GM12872 (cell line): ENCODE measurements around the gene CRYL1.

ENCODE experiments used
- TF ChIP-seq, protein P1 (sequence below): IDR thresholded peaks from 3 replicates; pipeline ENCODE4 v1.5.1; 2011; ENCODE audit warnings: low read depth, mild to moderate bottlenecking, low read length, moderate library complexity; ENCODE audit not compliant: insufficient read depth

The CRYL1 gene

DNA sequence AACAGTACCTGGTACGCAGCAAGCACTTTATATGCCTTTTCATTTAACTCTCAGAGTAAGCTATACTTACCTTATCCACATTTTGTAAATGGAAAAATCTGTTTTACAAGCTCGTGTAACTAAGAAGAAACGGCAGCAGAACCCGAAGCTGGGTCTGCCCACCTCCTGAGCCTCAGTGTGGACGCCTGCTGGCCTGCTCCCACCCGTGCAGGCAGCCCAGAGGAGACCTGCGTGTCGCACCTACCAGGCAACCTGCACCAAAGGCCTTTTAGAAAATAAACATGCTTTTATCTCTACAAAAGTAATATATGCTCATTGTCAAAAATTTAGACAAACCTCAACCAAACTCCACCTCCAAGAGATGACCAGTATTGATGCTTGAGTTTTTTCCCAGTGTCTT, 62.7 kb downstream of the CRYL1 start:
- TF ChIP-seq, protein P1, sequence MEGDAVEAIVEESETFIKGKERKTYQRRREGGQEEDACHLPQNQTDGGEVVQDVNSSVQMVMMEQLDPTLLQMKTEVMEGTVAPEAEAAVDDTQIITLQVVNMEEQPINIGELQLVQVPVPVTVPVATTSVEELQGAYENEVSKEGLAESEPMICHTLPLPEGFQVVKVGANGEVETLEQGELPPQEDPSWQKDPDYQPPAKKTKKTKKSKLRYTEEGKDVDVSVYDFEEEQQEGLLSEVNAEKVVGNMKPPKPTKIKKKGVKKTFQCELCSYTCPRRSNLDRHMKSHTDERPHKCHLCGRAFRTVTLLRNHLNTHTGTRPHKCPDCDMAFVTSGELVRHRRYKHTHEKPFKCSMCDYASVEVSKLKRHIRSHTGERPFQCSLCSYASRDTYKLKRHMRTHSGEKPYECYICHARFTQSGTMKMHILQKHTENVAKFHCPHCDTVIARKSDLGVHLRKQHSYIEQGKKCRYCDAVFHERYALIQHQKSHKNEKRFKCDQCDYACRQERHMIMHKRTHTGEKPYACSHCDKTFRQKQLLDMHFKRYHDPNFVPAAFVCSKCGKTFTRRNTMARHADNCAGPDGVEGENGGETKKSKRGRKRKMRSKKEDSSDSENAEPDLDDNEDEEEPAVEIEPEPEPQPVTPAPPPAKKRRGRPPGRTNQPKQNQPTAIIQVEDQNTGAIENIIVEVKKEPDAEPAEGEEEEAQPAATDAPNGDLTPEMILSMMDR: no peak

DNA sequence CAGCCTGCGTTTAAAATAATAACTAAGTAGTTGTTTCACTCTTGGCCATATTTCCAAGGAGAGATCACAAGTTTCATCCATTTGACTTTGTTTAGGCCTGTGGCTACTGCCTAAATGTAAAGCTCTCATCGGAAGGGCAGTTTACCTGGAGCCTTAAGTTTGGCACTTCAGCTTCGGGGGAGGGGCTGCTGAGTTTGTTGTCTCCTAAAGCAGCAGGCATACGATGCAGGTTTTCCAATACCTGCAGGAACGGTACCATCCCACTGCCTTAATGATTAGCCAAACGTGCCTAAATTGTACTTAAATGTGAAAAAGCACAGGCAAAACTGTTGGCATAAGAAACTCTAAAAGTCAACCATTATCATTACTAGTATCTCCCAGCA, 63.1 kb downstream of the CRYL1 start:
- TF ChIP-seq, protein P1: no peak

DNA sequence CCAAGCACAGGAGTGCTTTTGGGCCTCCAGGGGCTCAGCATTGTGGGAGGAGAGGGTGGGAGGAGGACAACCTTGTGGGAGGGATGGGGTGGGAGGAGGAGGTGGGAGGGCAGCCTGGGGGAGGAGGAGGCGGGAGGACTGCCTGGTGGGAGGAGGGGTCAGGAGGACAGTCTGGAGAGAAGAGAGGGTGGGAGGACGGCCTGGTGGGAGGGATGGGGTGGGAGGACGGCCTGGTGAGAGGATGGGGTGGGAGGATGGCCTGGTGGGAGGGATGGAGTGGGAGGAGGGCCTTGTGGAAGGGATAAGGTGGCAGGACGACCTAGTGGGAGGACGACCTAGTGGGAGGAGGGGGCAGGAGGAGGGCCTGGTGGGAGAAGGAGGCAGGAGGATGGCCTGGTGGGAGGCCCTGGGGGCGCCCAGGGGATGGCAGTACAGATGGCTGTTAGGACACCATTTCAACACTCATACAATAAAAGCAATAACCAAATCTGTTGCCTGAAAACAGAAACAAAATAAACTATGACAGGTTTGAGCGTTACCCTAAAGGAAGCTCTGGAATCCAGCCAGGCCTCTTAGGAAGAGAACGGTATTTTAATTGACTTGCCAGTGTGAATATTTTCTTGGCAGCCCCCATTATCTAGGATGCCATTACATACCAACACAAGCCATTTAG, 63.7 kb downstream of the CRYL1 start:
- TF ChIP-seq, protein P1: no peak

DNA sequence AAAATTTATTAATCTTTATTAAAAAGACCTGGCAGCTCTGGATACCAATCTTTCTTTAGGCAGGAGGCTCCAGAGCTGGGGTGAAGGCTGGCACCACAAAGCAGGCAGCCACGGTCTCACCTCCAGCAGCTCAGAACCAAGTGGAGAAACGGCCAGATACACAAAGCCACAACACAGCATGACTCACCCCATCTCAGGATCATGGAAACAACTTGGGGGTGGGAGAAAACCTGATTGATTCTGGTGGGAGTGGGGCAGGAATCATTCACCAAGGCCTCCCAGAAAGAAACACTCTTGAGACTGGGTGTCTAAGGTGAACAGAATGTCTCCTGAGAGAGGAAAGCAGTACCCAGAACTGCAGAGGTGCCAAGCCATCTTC, 64.2 kb downstream of the CRYL1 start:
- TF ChIP-seq, protein P1: no peak

DNA sequence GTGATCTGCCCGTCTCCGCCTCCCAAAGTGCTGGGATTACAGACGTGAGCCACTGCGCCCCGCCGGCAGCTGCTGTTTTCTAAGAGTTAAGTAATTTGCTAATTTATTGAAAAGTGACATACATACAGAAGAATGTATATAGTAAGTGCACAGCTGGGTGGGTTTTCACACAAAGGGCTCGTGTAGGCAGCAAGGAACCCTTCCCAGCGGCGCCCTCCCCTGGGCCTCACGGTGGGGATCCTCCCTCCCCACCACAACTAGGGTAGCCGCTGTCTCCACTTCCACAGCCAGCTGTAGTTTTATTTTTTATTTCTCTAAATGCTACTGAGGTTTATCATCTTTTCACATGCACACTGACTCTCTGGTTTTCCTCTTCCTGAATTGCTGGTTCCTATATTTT, 64.9 kb downstream of the CRYL1 start:
- TF ChIP-seq, protein P1: no peak

DNA sequence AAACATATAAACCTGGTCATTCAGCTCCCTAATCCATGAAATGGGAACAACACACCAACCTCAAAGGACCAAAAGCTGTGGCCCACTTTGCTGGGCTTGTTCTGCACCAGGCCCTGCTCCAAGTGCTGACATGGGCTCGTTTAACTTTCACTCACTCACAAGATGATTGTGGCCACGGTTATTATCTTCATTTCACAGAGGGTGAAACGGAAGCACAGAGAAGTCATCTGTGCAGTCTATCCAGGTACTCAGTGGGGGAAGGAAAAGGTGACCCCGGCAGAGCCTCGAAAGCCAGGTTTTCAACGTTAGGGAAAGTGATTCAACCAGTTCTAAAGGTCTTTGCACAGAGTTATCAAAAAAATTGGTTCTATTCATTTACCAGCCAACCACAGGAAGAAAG, 68.0 kb downstream of the CRYL1 start:
- TF ChIP-seq, protein P1: no peak

DNA sequence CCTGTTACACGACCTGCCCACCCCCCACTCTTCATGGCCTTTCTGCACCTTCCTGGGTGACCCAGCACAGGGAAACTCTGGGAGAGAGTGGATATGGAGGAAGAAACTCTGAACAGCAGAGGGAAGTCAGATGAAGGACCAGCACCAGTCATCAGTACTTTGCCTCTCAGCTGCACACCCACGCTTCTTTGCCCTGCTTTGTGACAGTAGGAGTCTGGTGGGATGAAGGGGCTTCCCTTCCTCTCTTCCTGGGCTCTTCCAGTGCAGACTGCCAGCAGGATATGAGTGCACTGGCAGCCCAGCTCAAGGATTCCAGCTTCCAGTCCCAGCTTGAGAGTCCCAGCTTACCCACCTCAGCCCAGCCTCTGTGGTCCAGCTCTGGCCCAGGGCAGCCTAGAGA, 68.9 kb downstream of the CRYL1 start:
- TF ChIP-seq, protein P1: no peak
